ENCODE results near the gene LIMCH1.

Gene LIMCH1

DNA sequence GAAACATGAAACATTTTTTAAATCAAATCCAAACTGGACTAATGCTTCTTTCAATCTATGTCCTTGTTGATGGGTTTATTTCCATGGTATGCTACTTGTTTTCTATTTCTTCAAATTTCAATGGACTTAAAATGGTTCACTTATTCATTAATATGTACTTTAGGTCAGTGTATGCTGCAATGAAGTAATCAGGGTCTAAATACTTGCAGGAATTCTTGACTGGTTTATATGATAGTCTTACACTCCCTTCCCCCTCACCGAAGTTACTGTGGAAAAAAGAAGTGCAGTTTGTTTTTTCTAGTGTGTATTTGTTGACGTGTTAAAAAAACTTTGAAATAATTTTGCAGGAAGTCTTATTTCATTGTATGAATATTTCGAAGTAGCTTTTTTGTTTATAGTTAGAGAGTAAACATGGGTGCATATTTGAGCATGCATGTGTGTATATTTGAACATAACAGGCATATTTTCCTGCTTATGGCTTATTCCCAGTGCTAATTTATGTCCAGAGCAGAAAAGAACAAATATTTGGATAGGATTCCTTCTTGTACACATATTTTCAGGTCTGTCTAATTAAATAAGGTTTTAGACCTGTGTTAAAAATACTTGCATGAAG lies 65.0 kb downstream of the LIMCH1 start:
- H3K27ac ChIP-seq (ENCODE audit: low read depth, low read length) = no peak overlapping the region
- TF ChIP-seq EZH2phosphoT487 (IDR thresholded peaks at IDR 0.05; ENCODE audit: borderline replicate concordance, low read length) = no peak
- TF ChIP-seq, protein P1, sequence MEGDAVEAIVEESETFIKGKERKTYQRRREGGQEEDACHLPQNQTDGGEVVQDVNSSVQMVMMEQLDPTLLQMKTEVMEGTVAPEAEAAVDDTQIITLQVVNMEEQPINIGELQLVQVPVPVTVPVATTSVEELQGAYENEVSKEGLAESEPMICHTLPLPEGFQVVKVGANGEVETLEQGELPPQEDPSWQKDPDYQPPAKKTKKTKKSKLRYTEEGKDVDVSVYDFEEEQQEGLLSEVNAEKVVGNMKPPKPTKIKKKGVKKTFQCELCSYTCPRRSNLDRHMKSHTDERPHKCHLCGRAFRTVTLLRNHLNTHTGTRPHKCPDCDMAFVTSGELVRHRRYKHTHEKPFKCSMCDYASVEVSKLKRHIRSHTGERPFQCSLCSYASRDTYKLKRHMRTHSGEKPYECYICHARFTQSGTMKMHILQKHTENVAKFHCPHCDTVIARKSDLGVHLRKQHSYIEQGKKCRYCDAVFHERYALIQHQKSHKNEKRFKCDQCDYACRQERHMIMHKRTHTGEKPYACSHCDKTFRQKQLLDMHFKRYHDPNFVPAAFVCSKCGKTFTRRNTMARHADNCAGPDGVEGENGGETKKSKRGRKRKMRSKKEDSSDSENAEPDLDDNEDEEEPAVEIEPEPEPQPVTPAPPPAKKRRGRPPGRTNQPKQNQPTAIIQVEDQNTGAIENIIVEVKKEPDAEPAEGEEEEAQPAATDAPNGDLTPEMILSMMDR (IDR thresholded peaks at IDR 0.05; ENCODE audit: low read depth, low read length, poor library complexity, severe bottlenecking) = no peak
- H3K9me3 ChIP-seq (ENCODE audit: control insufficient read depth, insufficient read depth, low read length) = no peaks in the 10 kb centered on the region
- no peaks in the 10 kb centered on the region for H3K4me1 ChIP-seq (ENCODE audit: control insufficient read depth, low read length)
- H3K4me2 ChIP-seq (ENCODE audit: low read length) = no peak overlapping the region
- H3F3A ChIP-seq (ENCODE audit: control insufficient read depth, insufficient read depth) = no peaks in the 10 kb centered on the region
- H3K27me3 ChIP-seq (ENCODE audit: control insufficient read depth, low read length) = peaks cover 8% of the 10 kb centered on the region
- H3K36me3 ChIP-seq (ENCODE audit: control insufficient read depth, low read length) = no peaks in the 10 kb centered on the region
- no peak overlapping the region for H3K4me3 ChIP-seq (ENCODE audit: low read length)
- no peaks in the 10 kb centered on the region for H3K9me2 ChIP-seq (replicated peaks; ENCODE audit: control insufficient read depth, low read length)
- H3K79me2 ChIP-seq (ENCODE audit: control insufficient read depth, low read length) = no peaks in the 10 kb centered on the region
- no peaks in the 10 kb centered on the region for H4K20me1 ChIP-seq (ENCODE audit: control insufficient read depth, insufficient read depth, low read depth, low read length)

DNA sequence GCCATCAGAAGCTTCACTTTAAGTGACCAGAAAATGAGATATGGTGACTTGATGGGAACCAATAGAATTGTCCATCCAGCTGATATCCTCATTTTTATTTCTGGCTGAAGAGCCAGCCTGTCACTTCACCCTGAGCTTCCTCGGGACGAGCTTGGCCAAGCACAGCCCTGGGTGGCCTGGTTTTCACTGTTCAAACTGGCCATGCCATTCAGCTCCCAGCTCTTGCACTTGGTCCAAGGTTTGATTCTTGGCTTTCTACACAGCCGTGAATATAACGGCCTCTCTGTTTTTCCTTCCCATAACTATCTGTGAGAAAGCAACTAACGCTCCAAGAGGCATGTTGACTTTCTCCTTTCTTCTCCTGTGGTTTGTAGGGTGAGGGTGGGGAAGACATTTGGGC lies 71.9 kb downstream of the LIMCH1 start:
- no peaks in the 10 kb centered on the region for H3K79me2 ChIP-seq (ENCODE audit: control insufficient read depth, low read length)
- H3K27me3 ChIP-seq (ENCODE audit: control insufficient read depth, low read length) = 0 out of 2 replicates have a peak, but pooled peaks cover 2% of the 10 kb centered on the region
- H3K9me2 ChIP-seq (replicated peaks; ENCODE audit: control insufficient read depth, low read length) = no peaks in the 10 kb centered on the region
- no peak overlapping the region for H3K4me2 ChIP-seq (ENCODE audit: low read length)
- no peaks in the 10 kb centered on the region for H3K4me1 ChIP-seq (ENCODE audit: control insufficient read depth, low read length)
- H3K9me3 ChIP-seq (ENCODE audit: control insufficient read depth, insufficient read depth, low read length) = no peaks in the 10 kb centered on the region
- no peaks in the 10 kb centered on the region for H4K20me1 ChIP-seq (ENCODE audit: control insufficient read depth, insufficient read depth, low read depth, low read length)
- TF ChIP-seq, protein P1 (IDR thresholded peaks at IDR 0.05; ENCODE audit: low read depth, low read length, poor library complexity, severe bottlenecking) = no peak
- no peak for TF ChIP-seq EZH2phosphoT487 (IDR thresholded peaks at IDR 0.05; ENCODE audit: borderline replicate concordance, low read length)
- H3K27ac ChIP-seq (ENCODE audit: low read depth, low read length) = no peak overlapping the region
- H3K36me3 ChIP-seq (ENCODE audit: control insufficient read depth, low read length) = no peaks in the 10 kb centered on the region
- H3F3A ChIP-seq (ENCODE audit: control insufficient read depth, insufficient read depth) = no peaks in the 10 kb centered on the region
- H3K4me3 ChIP-seq (ENCODE audit: low read length) = no peak overlapping the region

DNA sequence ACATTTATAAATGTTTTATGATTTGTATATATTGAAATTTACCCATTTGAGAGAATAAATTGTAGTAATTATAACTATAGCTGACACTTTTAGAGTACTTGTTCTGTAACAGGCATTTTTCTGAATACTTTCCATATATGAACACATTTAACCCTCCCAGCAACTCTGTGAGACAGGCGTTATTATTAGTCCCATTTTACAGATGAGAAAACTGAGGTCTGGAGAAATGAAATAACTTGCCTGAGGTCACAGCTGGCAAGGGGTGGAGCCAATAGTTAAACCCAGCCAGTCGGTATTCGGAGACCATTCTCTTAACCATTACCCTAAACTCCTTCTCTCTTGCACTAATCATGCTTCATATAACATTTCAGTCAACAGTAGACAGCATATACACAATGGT lies 72.5 kb downstream of the LIMCH1 start:
- Histone ChIP-seq H3K27me3 (ENCODE audit: control insufficient read depth, low read length) (0 out of 2 replicates have a peak, but pooled peaks cover 2% of the 10 kb centered on the region), H3K9me2 (replicated peaks; ENCODE audit: control insufficient read depth, low read length) (no peaks in the 10 kb centered on the region), H3F3A (ENCODE audit: control insufficient read depth, insufficient read depth) (no peaks in the 10 kb centered on the region), H3K27ac (ENCODE audit: low read depth, low read length) (no peak overlapping the region), H3K79me2 (ENCODE audit: control insufficient read depth, low read length) (no peaks in the 10 kb centered on the region), H3K4me3 (ENCODE audit: low read length) (no peak overlapping the region), H3K9me3 (ENCODE audit: control insufficient read depth, insufficient read depth, low read length) (no peaks in the 10 kb centered on the region), H3K4me2 (ENCODE audit: low read length) (no peak overlapping the region), H3K36me3 (ENCODE audit: control insufficient read depth, low read length) (no peaks in the 10 kb centered on the region), H3K4me1 (ENCODE audit: control insufficient read depth, low read length) (no peaks in the 10 kb centered on the region), H4K20me1 (ENCODE audit: control insufficient read depth, insufficient read depth, low read depth, low read length) (no peaks in the 10 kb centered on the region)
- TF ChIP-seq, protein P1 (IDR thresholded peaks at IDR 0.05; ENCODE audit: low read depth, low read length, poor library complexity, severe bottlenecking) = no peak
- no peak for TF ChIP-seq EZH2phosphoT487 (IDR thresholded peaks at IDR 0.05; ENCODE audit: borderline replicate concordance, low read length)

Data from DOHH2 (cell line).